Right lobe of liver (tissue), 6 donors: ENCODE measurements around the gene ZMYND19. TPM values are rescaled to one million over a fixed set of nuclear protein-coding genes. Genes with fewer than 3 reads are reported as not detected.

Source experiments
- ATAC-seq, 4 donors: fragments of 200-7000 bp; cut with Tn5 transposase; one replicate each; pipeline ENCODE4 v1.9.1; 2020; ENCODE audit warnings: mild to moderate bottlenecking in 4 of 4, moderate library complexity in 4 of 4
- DNase-seq, 3 donors: peaks; one replicate each; pipeline ENCODE4 v3.0.0-alpha.2; 2020
- H3K27ac ChIP-seq, 3 donors: fragments of 200-600 bp; one replicate each; pipeline ENCODE4 v1.8.0; 2022
- H3K27me3 ChIP-seq, 2 donors: fragments of 200-600 bp; one replicate each; pipeline ENCODE4 v1.8.0; 2022
- H3K36me3 ChIP-seq, 4 donors: fragments of 200-600 bp; sonication (generic) in 1 of 4; one replicate each; pipeline versions ENCODE4 v1.5.1 to v1.8.0; 2017 to 2022; ENCODE audit warnings: control low read depth in 1 of 4
- H3K4me1 ChIP-seq, 4 donors: fragments of 200-600 bp; sonication (generic) in 1 of 4; one replicate each; pipeline versions ENCODE4 v1.5.1 to v1.8.0; 2017 to 2022; ENCODE audit warnings: control low read depth in 1 of 4
- H3K4me3 ChIP-seq, 3 donors: fragments of 200-600 bp; one replicate each; pipeline ENCODE4 v1.8.0; 2022
- H3K9me3 ChIP-seq, 4 donors: fragments of 200-600 bp; sonication (generic) in 1 of 4; one replicate each; pipeline versions ENCODE4 v1.5.1 to v1.8.0; 2017 to 2022; ENCODE audit warnings: control low read depth in 1 of 4
- POLR2A ChIP-seq: fragments of 450-650 bp; IDR thresholded peaks from one replicate; pipeline ENCODE4 v1.6.1; 2017; ENCODE audit warnings: antibody characterized with exemption, mild to moderate bottlenecking
- WGBS: methylation state at CpG from one replicate; pipeline ENCODE4 v1.1.6; 2018; ENCODE audit warnings: low coverage, low lambda C conversion rate; ENCODE audit not compliant: insufficient coverage; ENCODE audit errors: missing lambda C conversion rate; 5-methylcytosine and 5-hydroxymethylcytosine counted together
- intact Hi-C, 2 donors: fragments of 100-400 bp; cut with DNase I; formaldehyde crosslinking; loops; one replicate each; pipeline versions ENCODE4 v1.11.2 to v1.14.1; 2022
- total RNA-seq, 6 experiments: library from RNA; depleted of rRNA in 2 of 6; stranded (reverse); fragments of >200 nt in 2 of 6; fragmentation: NEBNext Ultra II Directional in 3 of 6; extraction: Animal tissue kit (Norgen Biotek cat#: 25700) in 3 of 6; gene quantifications; one replicate each; pipeline versions ENCODE4 v1.1.0 to v1.2.4, GENCODE V29; 2016 to 2023
- TF ChIP-seq, protein P1 (sequence below), 4 donors: fragments of 200-600 bp in 3 of 4; fragments of 450-650 bp in 1 of 4; IDR thresholded peaks; one replicate each; pipeline versions ENCODE4 v1.5.1 to v1.8.0; 2016 to 2022; ENCODE audit warnings: antibody characterized with exemption in 4 of 4, mild to moderate bottlenecking in 2 of 4
- donor health status: DM: no; HTN: yes; CAD: no.
- donor health status: DM: no; HTN: no; CAD: no.
- donor health status: DM: no; HTN: no; CAD: no.
- donor health status: DM: no; HTN: yes; CAD: no.
- donor health status: DM: no; HTN: yes; CAD: no.

The ZMYND19 gene
- total RNA-seq, 6 experiments from 2014 or later: 8.4 to 11.7 (median 9.0) TPM

DNA sequence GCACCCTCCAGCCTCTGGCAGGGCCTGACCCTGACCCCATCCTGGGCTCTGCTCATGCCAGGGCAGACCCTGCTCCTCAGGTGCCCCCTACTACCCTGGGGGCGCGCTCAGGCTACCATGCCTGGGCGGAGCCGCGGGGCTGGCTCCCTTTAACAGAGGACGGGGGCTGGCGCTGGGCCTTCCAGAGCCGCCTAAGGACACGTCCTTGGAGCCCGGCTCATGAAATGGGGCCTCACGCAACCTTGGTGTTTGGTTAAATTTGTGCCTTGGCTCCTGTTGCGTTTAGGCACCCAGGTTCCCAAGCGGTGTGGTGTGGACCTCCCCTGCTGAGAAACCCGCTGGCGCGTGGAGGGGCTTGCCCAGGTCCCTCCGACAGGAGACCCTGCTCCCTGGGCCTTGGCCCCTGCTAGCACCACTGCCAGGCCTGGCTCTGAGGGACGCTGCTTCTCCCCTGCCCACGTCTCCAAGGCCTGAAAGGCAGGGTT is 25.1 kb upstream of the ZMYND19 start:
- no peak for ATAC-seq
- Histone ChIP-seq H3K4me1 (peaks cover 0 to 15% (median 7%) of the 10 kb centered on the region in 4 donors), H3K9me3 (no peaks in the 10 kb centered on the region), H3K36me3 (peaks cover 0 to 24% (median 3%) of the 10 kb centered on the region in 4 donors), H3K27me3 (no peaks in the 10 kb centered on the region), H3K4me3 (no peak overlapping the region), H3K27ac (no peak overlapping the region)
- no peak for DNase-seq
- TF ChIP-seq, protein P1, sequence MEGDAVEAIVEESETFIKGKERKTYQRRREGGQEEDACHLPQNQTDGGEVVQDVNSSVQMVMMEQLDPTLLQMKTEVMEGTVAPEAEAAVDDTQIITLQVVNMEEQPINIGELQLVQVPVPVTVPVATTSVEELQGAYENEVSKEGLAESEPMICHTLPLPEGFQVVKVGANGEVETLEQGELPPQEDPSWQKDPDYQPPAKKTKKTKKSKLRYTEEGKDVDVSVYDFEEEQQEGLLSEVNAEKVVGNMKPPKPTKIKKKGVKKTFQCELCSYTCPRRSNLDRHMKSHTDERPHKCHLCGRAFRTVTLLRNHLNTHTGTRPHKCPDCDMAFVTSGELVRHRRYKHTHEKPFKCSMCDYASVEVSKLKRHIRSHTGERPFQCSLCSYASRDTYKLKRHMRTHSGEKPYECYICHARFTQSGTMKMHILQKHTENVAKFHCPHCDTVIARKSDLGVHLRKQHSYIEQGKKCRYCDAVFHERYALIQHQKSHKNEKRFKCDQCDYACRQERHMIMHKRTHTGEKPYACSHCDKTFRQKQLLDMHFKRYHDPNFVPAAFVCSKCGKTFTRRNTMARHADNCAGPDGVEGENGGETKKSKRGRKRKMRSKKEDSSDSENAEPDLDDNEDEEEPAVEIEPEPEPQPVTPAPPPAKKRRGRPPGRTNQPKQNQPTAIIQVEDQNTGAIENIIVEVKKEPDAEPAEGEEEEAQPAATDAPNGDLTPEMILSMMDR (IDR thresholded peaks at IDR 0.05): no peak
- TF ChIP-seq POLR2A: no peak
- WGBS: no CpG with 5 or more reads among the region's 19 CpGs
- intact Hi-C loops: no loop called here

DNA sequence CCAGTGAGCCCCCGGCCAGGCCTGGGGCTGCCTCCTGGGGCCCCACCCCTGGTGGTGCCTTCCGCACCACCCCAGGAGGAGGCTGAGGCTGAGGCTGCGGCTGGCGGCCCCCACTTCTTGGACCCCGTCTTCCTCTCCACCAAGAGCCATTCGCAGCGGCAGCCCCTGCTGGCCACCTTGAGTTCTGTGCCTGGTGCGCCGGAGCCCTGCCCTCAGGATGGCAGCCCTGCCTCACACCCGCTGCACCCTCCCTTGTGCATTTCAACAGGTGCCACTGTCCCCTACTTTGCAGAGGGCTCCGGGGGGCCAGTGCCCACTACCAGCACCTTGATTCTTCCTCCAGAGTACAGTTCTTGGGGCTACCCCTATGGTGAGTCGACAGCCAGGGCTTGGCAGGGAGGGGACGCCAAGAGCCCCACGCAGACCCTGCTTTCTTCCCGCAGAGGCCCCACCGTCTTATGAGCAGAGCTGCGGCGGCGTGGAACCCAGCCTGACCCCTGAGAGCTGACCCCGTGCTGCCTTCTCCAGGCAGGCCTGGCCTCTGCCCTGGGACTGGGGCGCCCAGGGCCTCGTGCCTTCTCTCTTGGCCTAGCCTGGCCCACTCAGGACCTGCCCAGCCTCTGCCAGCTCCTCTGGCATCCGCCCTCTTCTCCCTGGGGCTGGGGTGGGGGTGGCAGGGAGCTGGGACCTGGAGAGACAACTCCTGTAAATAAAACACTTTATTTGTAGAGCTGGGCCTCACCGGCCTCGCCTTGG is 24.5 kb upstream of the ZMYND19 start:
- no peaks in the 10 kb centered on the region for H3K9me3 ChIP-seq
- WGBS: no CpG with 5 or more reads among the region's 25 CpGs
- ATAC-seq (peak in 2 of 4 donors; percentile 24 to 40), DNase-seq (peak in 1 of 3 donors; percentile 84)
- TF ChIP-seq, protein P1 (IDR thresholded peaks at IDR 0.05): no peak
- no peak for TF ChIP-seq POLR2A
- intact Hi-C loops: no loop called here
- H3K27me3 ChIP-seq: no peaks in the 10 kb centered on the region
- peaks cover 0 to 24% (median 3%) of the 10 kb centered on the region in 4 donors for H3K36me3 ChIP-seq
- H3K4me1 ChIP-seq: peaks cover 0 to 9% (median 4%) of the 10 kb centered on the region in 4 donors
- H3K4me3 ChIP-seq: no peak overlapping the region
- no peak overlapping the region for H3K27ac ChIP-seq

DNA sequence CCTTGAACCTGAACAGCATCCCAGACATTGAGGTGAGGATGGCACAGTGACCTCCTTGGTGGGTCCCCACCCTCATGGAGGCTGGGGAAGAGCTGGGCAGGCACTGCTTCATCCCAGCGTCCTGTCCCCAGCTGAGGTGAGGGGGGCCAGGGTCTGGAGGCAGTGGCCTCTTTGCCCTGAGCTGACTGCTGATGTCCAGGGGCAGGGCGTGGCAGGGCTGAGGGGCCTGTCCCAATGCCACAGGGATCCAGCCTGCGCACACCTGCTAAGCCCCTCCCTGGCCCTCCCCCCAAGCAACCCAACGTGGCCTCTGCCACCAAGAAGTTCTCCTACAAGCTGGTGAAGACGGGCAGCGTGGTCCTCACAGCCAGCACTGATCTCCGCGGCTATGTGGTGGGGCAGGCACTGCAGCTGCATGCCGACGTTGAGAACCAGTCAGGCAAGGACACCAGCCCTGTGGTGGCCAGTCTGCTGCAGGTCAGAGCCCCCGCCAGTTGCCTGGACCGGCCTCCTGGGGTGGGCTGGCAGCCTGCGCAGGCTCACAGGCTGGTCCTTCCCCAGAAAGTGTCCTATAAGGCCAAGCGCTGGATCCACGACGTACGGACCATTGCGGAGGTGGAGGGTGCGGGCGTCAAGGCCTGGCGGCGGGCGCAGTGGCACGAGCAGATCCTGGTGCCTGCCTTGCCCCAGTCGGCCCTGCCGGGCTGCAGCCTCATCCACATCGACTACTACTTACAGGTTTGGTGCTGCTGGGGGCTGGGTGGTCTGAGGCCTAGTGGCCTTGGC is 23.6 kb upstream of the ZMYND19 start:
- intact Hi-C loops: no loop called here
- ATAC-seq (no peak), DNase-seq (no peak)
- H3K27me3 ChIP-seq: no peaks in the 10 kb centered on the region
- no peak overlapping the region for H3K27ac ChIP-seq
- WGBS: no CpG with 5 or more reads among the region's 27 CpGs
- H3K36me3 ChIP-seq: peaks cover 0 to 24% (median 3%) of the 10 kb centered on the region in 4 donors
- H3K9me3 ChIP-seq: no peaks in the 10 kb centered on the region
- no peak for TF ChIP-seq POLR2A
- TF ChIP-seq, protein P1 (IDR thresholded peaks at IDR 0.05): no peak
- H3K4me3 ChIP-seq: no peak overlapping the region
- H3K4me1 ChIP-seq: peaks cover 0 to 14% (median 3%) of the 10 kb centered on the region in 4 donors

DNA sequence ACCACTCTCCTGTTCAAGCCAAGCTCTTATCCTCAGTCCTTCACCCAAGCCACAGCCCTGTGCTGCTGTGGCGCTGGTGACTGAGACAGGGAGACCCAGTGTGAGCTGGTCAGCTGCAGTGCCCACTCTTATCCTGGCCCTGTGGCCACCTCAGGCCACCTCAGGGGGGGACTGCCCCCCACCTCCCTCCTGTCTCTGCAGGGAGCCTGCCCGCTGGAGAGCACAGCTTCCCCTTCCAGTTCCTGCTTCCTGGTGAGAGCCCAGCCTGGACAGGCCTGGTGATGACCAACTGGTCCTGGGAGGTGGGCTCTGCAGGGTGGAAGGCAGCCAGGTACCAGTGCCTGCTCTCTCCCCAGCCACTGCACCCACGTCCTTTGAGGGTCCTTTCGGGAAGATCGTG is 22.9 kb upstream of the ZMYND19 start:
- intact Hi-C loops: no loop called here
- Histone ChIP-seq H3K27me3 (no peaks in the 10 kb centered on the region), H3K27ac (no peak overlapping the region), H3K36me3 (peaks cover 0 to 24% (median 3%) of the 10 kb centered on the region in 4 donors), H3K9me3 (no peaks in the 10 kb centered on the region), H3K4me3 (no peak overlapping the region), H3K4me1 (peaks cover 0 to 20% (median 3%) of the 10 kb centered on the region in 4 donors)
- DNase-seq (no peak), ATAC-seq (no peak)
- 40% methylated on average over 1 of the region's 5 CpGs for WGBS
- no peak for TF ChIP-seq POLR2A
- TF ChIP-seq, protein P1 (IDR thresholded peaks at IDR 0.05): no peak
